Astrocyte (in vitro differentiated cells and primary cell): Measurements from ENCODE around the gene CXADR. TPM values are rescaled to one million over a fixed set of nuclear protein-coding genes. Genes with fewer than 3 reads are reported as not detected.
"Not testable (repeated sequence)": the region's sequence is repeated elsewhere in the genome, so short reads cannot be mapped to it uniquely, and the experiment has no call there.

ENCODE experiments used
- DNase-seq: peaks from one replicate; pipeline ENCODE4 v3.0.0-alpha.2; 2010; ENCODE audit warnings: low read depth
- FAIRE-seq: peaks from 2 replicates; lab custom pipeline; 2011; peaks lifted over from hg19 to GRCh38; lab: Jason Lieb, UNC
- H2AFZ ChIP-seq: 2 replicates; pipeline ENCODE4 v1.6.0; 2012; ENCODE audit warnings: low read depth, low read length, inconsistent platforms
- H3K27ac ChIP-seq: 2 replicates; pipeline ENCODE4 v1.5.1; 2011; ENCODE audit warnings: low read depth, low read length, inconsistent platforms
- H3K27me3 ChIP-seq: 2 replicates; pipeline ENCODE4 v1.6.0; 2011; ENCODE audit warnings: low read length, inconsistent platforms; ENCODE audit not compliant: insufficient read depth
- H3K36me3 ChIP-seq: 2 replicates; pipeline ENCODE4 v1.5.1; 2011; ENCODE audit warnings: low read length, inconsistent platforms; ENCODE audit not compliant: insufficient read depth
- H3K4me1 ChIP-seq: 2 replicates; pipeline ENCODE4 v1.5.1; 2011; ENCODE audit warnings: low read length, inconsistent platforms; ENCODE audit not compliant: insufficient read depth
- H3K4me2 ChIP-seq: 2 replicates; pipeline ENCODE4 v1.6.0; 2012; ENCODE audit warnings: low read length, inconsistent platforms
- H3K4me3 ChIP-seq: 2 replicates; pipeline ENCODE4 v1.5.1; 2011; ENCODE audit warnings: low read depth, mild to moderate bottlenecking, low read length, inconsistent platforms; ENCODE audit not compliant: insufficient read depth
- H3K79me2 ChIP-seq: 2 replicates; pipeline ENCODE4 v1.6.0; 2012; ENCODE audit warnings: mild to moderate bottlenecking, low read length, inconsistent platforms; ENCODE audit not compliant: insufficient read depth
- H3K9ac ChIP-seq: 2 replicates; pipeline ENCODE4 v1.6.0; 2012; ENCODE audit warnings: mild to moderate bottlenecking, low read length, inconsistent platforms
- H3K9me3 ChIP-seq: 2 replicates; pipeline ENCODE4 v1.5.1; 2012; ENCODE audit warnings: low read depth, mild to moderate bottlenecking, low read length, inconsistent platforms; ENCODE audit not compliant: insufficient read depth
- H4K20me1 ChIP-seq: 2 replicates; pipeline ENCODE4 v1.6.0; 2012; ENCODE audit warnings: low read length, inconsistent platforms; ENCODE audit not compliant: insufficient read depth
- H3K27ac Mint-ChIP-seq: one replicate; pipeline ENCODE4 v1.8.0; 2021; ENCODE audit warnings: mild to moderate bottlenecking, mixed read lengths; ENCODE audit not compliant: unreplicated experiment
- H3K27me3 Mint-ChIP-seq: one replicate; pipeline ENCODE4 v1.8.0; 2021; ENCODE audit warnings: low read depth, mixed read lengths; ENCODE audit not compliant: unreplicated experiment
- H3K36me3 Mint-ChIP-seq: one replicate; pipeline ENCODE4 v1.8.0; 2021; ENCODE audit warnings: low read depth, mixed read lengths; ENCODE audit not compliant: unreplicated experiment
- H3K4me1 Mint-ChIP-seq: one replicate; pipeline ENCODE4 v1.8.0; 2021; ENCODE audit warnings: low read depth, mixed read lengths; ENCODE audit not compliant: unreplicated experiment
- H3K4me3 Mint-ChIP-seq: one replicate; pipeline ENCODE4 v1.8.0; 2021; ENCODE audit warnings: mild to moderate bottlenecking, moderate library complexity, mixed read lengths; ENCODE audit not compliant: unreplicated experiment
- H3K9me3 Mint-ChIP-seq: one replicate; pipeline ENCODE4 v1.8.0; 2021; ENCODE audit warnings: mild to moderate bottlenecking, mixed read lengths; ENCODE audit not compliant: unreplicated experiment
- CTCF ChIP-seq: IDR thresholded peaks from 2 replicates; pipeline ENCODE4 v1.5.1; 2011; ENCODE audit warnings: low read depth, mild to moderate bottlenecking, inconsistent platforms, low read length, moderate library complexity; ENCODE audit not compliant: insufficient read depth
- EZH2 ChIP-seq: IDR thresholded peaks from 2 replicates; pipeline ENCODE4 v1.6.1; 2012; ENCODE audit warnings: mild to moderate bottlenecking, low read length, inconsistent platforms; ENCODE audit not compliant: insufficient read depth
- total RNA-seq: library from RNA; stranded (reverse); gene quantifications from 2 replicates; pipeline ENCODE4 v1.2.1, GENCODE V29; 2021

The CXADR gene
- total RNA-seq, 1 donor from 2014 or later: 30.6 TPM

GRCh38 chr21:17476006-17476405 lies 36.8 kb upstream of the CXADR start:
- Histone ChIP-seq H3K27ac (no peak overlapping the region), H3K36me3 (no peaks in the 10 kb centered on the region), H3K4me1 (no peaks in the 10 kb centered on the region), H3K27me3 (no peaks in the 10 kb centered on the region), H3K9me3 (no peaks in the 10 kb centered on the region), H3K4me3 (no peak overlapping the region), H3K9ac (no peak overlapping the region), H3K79me2 (no peaks in the 10 kb centered on the region), H2AFZ (no peak overlapping the region), H3K4me2 (no peak overlapping the region), H4K20me1 (no peaks in the 10 kb centered on the region)
- H3K27me3 Mint-ChIP-seq: no peaks in the 10 kb centered on the region
- H3K4me1 Mint-ChIP-seq: no peaks in the 10 kb centered on the region
- no peak for FAIRE-seq
- H3K27ac Mint-ChIP-seq: no peak overlapping the region
- H3K4me3 Mint-ChIP-seq: no peak overlapping the region
- DNase-seq: no peak
- no peak for TF ChIP-seq EZH2
- no peak for TF ChIP-seq CTCF
- H3K9me3 Mint-ChIP-seq: no peaks in the 10 kb centered on the region
- H3K36me3 Mint-ChIP-seq: no peaks in the 10 kb centered on the region

- H3K27ac ChIP-seq, H3K4me3 Mint-ChIP-seq, H3K9me3 Mint-ChIP-seq, H3K27me3 ChIP-seq, H3K27ac Mint-ChIP-seq, H3K9me3 ChIP-seq, FAIRE-seq, H3K36me3 ChIP-seq, H3K4me2 ChIP-seq, H2AFZ ChIP-seq, H3K27me3 Mint-ChIP-seq, H3K36me3 Mint-ChIP-seq, H3K4me1 Mint-ChIP-seq, DNase-seq, H3K9ac ChIP-seq, H3K79me2 ChIP-seq, H3K4me3 ChIP-seq, H3K4me1 ChIP-seq, H4K20me1 ChIP-seq: not testable (repeated sequence)
Observed at GRCh38 chr21:17478156-17478555, 34.7 kb upstream of the CXADR start.

- TF ChIP-seq CTCF (no peak), EZH2 (no peak)
- Histone ChIP-seq H3K27me3 (no peaks in the 10 kb centered on the region), H3K79me2 (no peaks in the 10 kb centered on the region), H3K9ac (no peak overlapping the region), H4K20me1 (no peaks in the 10 kb centered on the region), H3K9me3 (no peaks in the 10 kb centered on the region), H3K4me3 (no peak overlapping the region), H3K4me1 (no peaks in the 10 kb centered on the region), H3K4me2 (no peak overlapping the region), H2AFZ (no peak overlapping the region), H3K36me3 (no peaks in the 10 kb centered on the region), H3K27ac (no peak overlapping the region)
- no peaks in the 10 kb centered on the region for H3K27me3 Mint-ChIP-seq
- no peaks in the 10 kb centered on the region for H3K9me3 Mint-ChIP-seq
- no peaks in the 10 kb centered on the region for H3K4me1 Mint-ChIP-seq
- no peak for FAIRE-seq
- H3K36me3 Mint-ChIP-seq: no peaks in the 10 kb centered on the region
- DNase-seq: no peak
- H3K27ac Mint-ChIP-seq: no peak overlapping the region
- H3K4me3 Mint-ChIP-seq: no peak overlapping the region
Observed at GRCh38 chr21:17479606-17480005, 33.2 kb upstream of the CXADR start.
